GM12891 (cell line): ENCODE measurements around the gene GSX1.
"Not testable (repeated sequence)": the region's sequence is repeated elsewhere in the genome, so short reads cannot be mapped to it uniquely, and the experiment has no call there.

Source experiments
- POLR2A ChIP-seq: IDR thresholded peaks from 2 replicates; pipeline ENCODE4 v1.6.1; 2011; ENCODE audit warnings: low read depth, low read length, control low read depth
- POLR2AphosphoS5 ChIP-seq: IDR thresholded peaks from 2 replicates; pipeline ENCODE4 v1.6.1; 2011; ENCODE audit warnings: low read depth, low read length, control low read depth
- SPI1 ChIP-seq: IDR thresholded peaks from 2 replicates; pipeline ENCODE4 v1.6.1; 2011; ENCODE audit warnings: low read depth, low read length, control low read depth

DNA sequence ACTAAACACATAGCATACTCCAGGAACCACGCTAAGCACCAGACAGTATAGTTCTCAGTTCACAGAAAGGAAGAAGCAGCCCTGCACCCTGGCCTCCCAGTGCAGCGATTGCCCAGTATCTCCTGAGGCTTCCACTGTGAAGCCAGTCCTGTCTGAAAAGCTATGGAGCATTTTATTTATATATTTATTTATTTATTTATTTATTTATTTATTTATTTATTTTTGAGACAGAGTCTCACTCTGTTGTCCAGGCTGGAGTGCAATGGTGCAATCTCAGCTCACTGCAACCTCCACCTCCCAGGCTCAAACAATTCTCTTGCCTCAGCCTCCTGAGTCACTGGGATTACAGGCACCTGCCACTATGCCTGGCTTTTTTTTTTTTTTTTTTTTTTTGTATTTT is 25.5 kb downstream of the GSX1 start:
- TF ChIP-seq POLR2A, POLR2AphosphoS5, SPI1: not testable (repeated sequence)
